GM12892 (cell line): ENCODE results near the gene CHTF18. TPM values are rescaled to one million over a fixed set of nuclear protein-coding genes. Genes with fewer than 3 reads are reported as not detected.
"Not testable (repeated sequence)": the region's sequence is repeated elsewhere in the genome, so short reads cannot be mapped to it uniquely, and the experiment has no call there.

Experiments
- DNase-seq: peaks from one replicate; pipeline ENCODE4 v3.0.0; 2011; ENCODE audit not compliant: insufficient read length
- FAIRE-seq: peaks from 2 replicates; lab custom pipeline; 2011; peaks lifted over from hg19 to GRCh38; lab: Jason Lieb, UNC
- POLR2A ChIP-seq: IDR thresholded peaks from 2 replicates; pipeline ENCODE4 v1.6.1; 2011; ENCODE audit warnings: low read depth, low read length, control low read depth
- POLR2AphosphoS5 ChIP-seq: IDR thresholded peaks from 2 replicates; pipeline ENCODE4 v1.6.1; 2011; ENCODE audit warnings: low read depth, low read length, control low read depth
- TAF1 ChIP-seq: IDR thresholded peaks from 2 replicates; pipeline ENCODE4 v1.6.1; 2011; ENCODE audit warnings: low read depth, mild to moderate bottlenecking, control low read depth, low read length, borderline replicate concordance
- polyA plus RNA-seq: library from polyadenylated mRNA; unstranded; fragments of >200 nt; gene quantifications from one replicate; pipeline ENCODE4 v1.2.1, GENCODE V29; 2012; ENCODE audit warnings: missing spikeins, inconsistent platforms; ENCODE audit not compliant: missing spikeins

Gene CHTF18
- polyA plus RNA-seq: 13.8 TPM

- DNase-seq (peak; percentile 100), FAIRE-seq (peak; percentile 96)
- TF ChIP-seq TAF1: no peak
- TF ChIP-seq POLR2AphosphoS5: 0 out of 2 replicates have a peak, but pooled peaks have one; percentile 33
These were observed at the start of gene CHTF18 for GRCh38 chr16:788399-789126. Gene CHTF18, plus strand, starts transcription at chr16:788620. Its CDS starts 65 bp downstream, at chr16:788685.

GRCh38 chr16:739560-740458, 48.6 kb upstream of the CHTF18 start:
- TF ChIP-seq POLR2A: no peak
- no peak for FAIRE-seq
- DNase-seq: no peak

DNA sequence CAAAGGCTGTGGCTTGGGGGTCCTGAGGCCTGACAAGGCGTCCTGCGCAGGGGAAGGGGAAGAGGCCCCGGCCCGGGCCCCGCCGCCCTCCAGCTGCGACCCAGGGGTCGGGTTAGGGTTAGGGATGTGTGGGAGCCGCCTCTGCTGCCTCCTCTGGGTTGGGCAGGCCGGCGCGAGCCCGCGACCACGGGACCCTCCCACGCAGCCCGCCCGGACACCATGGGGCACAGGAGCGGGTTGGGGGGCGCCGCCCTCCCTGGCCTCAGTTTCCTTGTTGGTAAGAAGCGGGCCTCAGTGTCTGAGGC, 48.0 kb upstream of the CHTF18 start:
- TF ChIP-seq TAF1: no peak
- no peak for TF ChIP-seq POLR2A
- TF ChIP-seq POLR2AphosphoS5: no peak
- DNase-seq: peak; percentile 57
- no peak for FAIRE-seq

- DNase-seq (peak; percentile 98), FAIRE-seq (peak; percentile 92)
- peak; percentile 80 for TF ChIP-seq TAF1
- peak; percentile 65; the same call in 1 of the 2 replicates for TF ChIP-seq POLR2AphosphoS5
- TF ChIP-seq POLR2A: peak; percentile 76; the same call in 1 of the 2 replicates
These were observed 47.5 kb upstream of the CHTF18 start, which contains the start of gene CIAO3 for GRCh38 chr16:740764-741505. Gene CIAO3, minus strand, starts transcription at chr16:740997. Its CDS starts 12 bp downstream, at chr16:740985.

DNA sequence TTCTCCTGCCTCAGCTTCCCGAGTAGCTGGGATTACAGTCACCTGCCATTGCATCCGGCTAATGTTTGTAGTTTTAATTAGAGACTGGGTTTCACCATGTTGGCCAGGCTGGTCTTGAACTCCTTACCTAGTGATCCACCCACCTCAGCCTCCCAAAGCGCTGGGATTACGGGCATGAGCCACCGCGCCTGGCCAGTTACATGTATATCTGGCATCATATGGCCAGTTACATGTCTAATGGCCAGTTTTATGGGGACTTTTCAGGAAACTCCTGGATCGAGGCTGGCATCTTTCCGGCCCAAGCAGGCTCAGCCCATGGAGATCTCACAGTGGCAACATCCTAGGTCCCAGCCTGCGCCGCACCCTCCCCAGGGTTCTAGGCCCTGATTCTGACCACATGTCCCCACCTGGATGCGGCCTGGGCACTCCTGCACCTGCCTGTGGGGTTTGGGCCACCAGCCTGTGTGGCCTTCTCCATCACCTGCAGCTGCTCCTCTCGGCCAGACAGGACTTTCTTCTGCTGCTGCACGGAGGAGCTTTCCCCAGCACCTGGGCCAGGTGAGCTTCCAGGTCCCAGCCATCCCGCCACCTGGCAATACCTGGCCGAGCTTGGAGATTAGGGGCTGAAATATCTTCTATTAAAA, 46.3 kb upstream of the CHTF18 start:
- DNase-seq (no peak), FAIRE-seq (no peak)
- TF ChIP-seq POLR2AphosphoS5 (no peak), POLR2A (no peak), TAF1 (no peak)

DNA sequence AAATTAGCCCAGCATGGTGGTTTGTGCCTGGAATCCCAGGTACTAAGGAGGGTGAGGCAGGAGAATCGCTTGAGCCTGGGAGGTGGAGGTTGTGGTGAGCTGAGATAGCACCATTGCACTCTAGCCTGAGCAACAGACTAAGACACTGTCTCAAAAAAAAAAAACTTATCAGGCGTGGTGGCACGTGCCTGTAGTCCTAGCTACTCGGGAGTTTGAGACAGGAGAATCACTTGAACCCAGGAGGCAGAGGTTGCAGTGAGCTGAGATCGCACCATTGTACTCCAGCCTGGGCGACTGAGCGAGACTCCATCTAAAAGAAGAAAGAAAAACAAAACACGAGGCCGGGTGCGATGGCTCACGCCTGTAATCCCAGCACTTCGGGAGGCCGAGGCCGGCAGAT, 45.5 kb upstream of the CHTF18 start:
- not testable (repeated sequence) for FAIRE-seq, DNase-seq

GRCh38 chr16:743794-744500, 44.5 kb upstream of the CHTF18 start:
- FAIRE-seq (no peak), DNase-seq (no peak)
- TF ChIP-seq POLR2AphosphoS5 (no peak), POLR2A (no peak), TAF1 (no peak)

- DNase-seq (peak; percentile 61), FAIRE-seq (no peak)
- TF ChIP-seq POLR2AphosphoS5 (no peak), TAF1 (no peak), POLR2A (no peak)
These were observed 42.7 kb upstream of the CHTF18 start for GRCh38 chr16:745739-746138.

GRCh38 chr16:746637-747036, 41.8 kb upstream of the CHTF18 start:
- no peak for DNase-seq
- no peak for FAIRE-seq
- TF ChIP-seq TAF1 (no peak), POLR2A (no peak), POLR2AphosphoS5 (no peak)

DNA sequence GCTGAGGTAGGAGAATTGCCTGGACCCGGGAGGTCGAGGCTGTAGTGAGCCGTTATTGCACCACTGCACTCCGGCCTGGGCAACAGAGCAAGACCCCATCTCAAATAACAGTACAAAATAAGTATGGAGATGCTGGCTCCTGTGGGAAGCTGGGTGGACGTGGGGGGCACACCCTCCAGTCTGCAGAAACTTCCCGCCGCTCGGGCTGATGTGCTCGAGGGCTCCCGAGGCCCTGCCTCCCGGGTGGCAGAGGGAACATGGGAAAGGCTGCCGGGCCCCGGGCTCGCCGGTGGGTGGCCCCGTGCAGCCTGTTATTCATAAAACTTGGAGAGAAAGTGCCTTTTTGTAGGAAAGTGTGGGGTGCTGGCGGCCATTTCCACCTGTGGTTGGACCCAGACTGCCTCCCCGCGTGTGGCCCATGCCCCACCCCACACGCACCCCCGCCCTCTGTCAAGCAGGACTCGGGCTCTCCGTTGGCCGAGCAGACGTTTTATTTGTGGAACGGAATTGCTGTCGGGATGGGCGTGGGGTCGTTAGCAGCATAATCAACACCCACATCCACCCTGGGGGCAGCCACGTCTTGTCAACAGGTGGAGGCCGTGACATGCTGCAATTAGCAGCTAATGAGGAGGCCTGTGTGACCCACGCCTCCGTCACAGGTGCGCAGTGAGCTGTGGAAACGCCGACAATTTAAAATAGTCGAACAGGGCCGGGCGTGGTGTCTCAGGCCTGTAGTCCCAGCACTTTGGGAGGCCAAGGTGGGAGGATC, 40.3 kb upstream of the CHTF18 start:
- TF ChIP-seq POLR2A (no peak), TAF1 (no peak), POLR2AphosphoS5 (no peak)
- DNase-seq (no peak), FAIRE-seq (no peak)
